ENCODE results near the gene TXNDC11.

TXNDC11 gene

GRCh38 chr16:11675561-11676511 is 66.8 kb downstream of the TXNDC11 start:
- TF ChIP-seq CTCF (IDR thresholded peaks at IDR 0.05; ENCODE audit: low read depth, low read length), result no peak
- DNase-seq (ENCODE audit: extremely low read depth, low read depth), result no peak

- DNase-seq (ENCODE audit: extremely low read depth, low read depth), result no peak
- TF ChIP-seq CTCF (IDR thresholded peaks at IDR 0.05; ENCODE audit: low read depth, low read length), result no peak
These were observed 67.7 kb downstream of the TXNDC11 start for GRCh38 chr16:11674818-11675560.

- TF ChIP-seq CTCF (IDR thresholded peaks at IDR 0.05; ENCODE audit: low read depth, low read length), result no peak
- DNase-seq (ENCODE audit: extremely low read depth, low read depth), result no peak
These were observed 68.4 kb downstream of the TXNDC11 start for GRCh38 chr16:11674001-11674817.

GRCh38 chr16:11673091-11674000 is 69.3 kb downstream of the TXNDC11 start:
- no peak for TF ChIP-seq CTCF (IDR thresholded peaks at IDR 0.05; ENCODE audit: low read depth, low read length)
- DNase-seq (ENCODE audit: extremely low read depth, low read depth), result no peak

- TF ChIP-seq CTCF (IDR thresholded peaks at IDR 0.05; ENCODE audit: low read depth, low read length), result no peak
- no peak for DNase-seq (ENCODE audit: extremely low read depth, low read depth)
These were observed 70.2 kb downstream of the TXNDC11 start for GRCh38 chr16:11672206-11673090.

GRCh38 chr16:11671676-11672075 is 71.0 kb downstream of the TXNDC11 start:
- TF ChIP-seq CTCF (IDR thresholded peaks at IDR 0.05; ENCODE audit: low read depth, low read length), result no peak
- no peak for DNase-seq (ENCODE audit: extremely low read depth, low read depth)
